SK-N-SH treated with all-trans-retinoic acid at 6 μM for 48 hours (cell line): ENCODE data around the gene AFF1.

ENCODE experiments used
- ATAC-seq: fragments of 200-7000 bp; cut with Tn5 transposase; 3 replicates; pipeline ENCODE4 v1.9.1; 2020; ENCODE audit warnings: mild to moderate bottlenecking, moderate library complexity
- ARNTL ChIP-seq: fragments of 450-650 bp; formaldehyde crosslinking; IDR thresholded peaks from 2 replicates; pipeline ENCODE4 v1.5.0; 2020; ENCODE audit warnings: low read depth, mild to moderate bottlenecking, moderate library complexity, borderline replicate concordance
- BACH2 ChIP-seq: fragments of 250-450 bp; sonication (Bioruptor Pico); IDR thresholded peaks from 2 replicates; pipeline ENCODE4 v1.9.0; 2021; ENCODE audit warnings: mild to moderate bottlenecking, borderline replicate concordance
- CSDC2 ChIP-seq: fragments of 250-450 bp; sonication (Bioruptor Pico); IDR thresholded peaks from 2 replicates; pipeline ENCODE4 v1.5.0; 2020; ENCODE audit warnings: mild to moderate bottlenecking, moderate library complexity
- ESRRG ChIP-seq: fragments of 250-450 bp; sonication (Bioruptor Pico); IDR thresholded peaks from 2 replicates; pipeline ENCODE4 v1.6.1; 2021; ENCODE audit warnings: mild to moderate bottlenecking
- GLIS3 ChIP-seq: fragments of 250-450 bp; sonication (Bioruptor Pico); IDR thresholded peaks from 2 replicates; pipeline ENCODE4 v1.5.0; 2020; ENCODE audit warnings: mild to moderate bottlenecking, moderate library complexity
- ISL1 ChIP-seq: fragments of 250-450 bp; sonication (Bioruptor Pico); IDR thresholded peaks from 2 replicates; pipeline ENCODE4 v2.1.2; 2022; ENCODE audit warnings: mild to moderate bottlenecking, moderate library complexity
- RARB ChIP-seq: fragments of 250-450 bp; sonication (Bioruptor Pico); IDR thresholded peaks from 2 replicates; pipeline ENCODE4 v1.8.0; 2021; ENCODE audit warnings: mild to moderate bottlenecking, moderate library complexity
- SNAI2 ChIP-seq: fragments of 250-450 bp; sonication (Bioruptor Pico); IDR thresholded peaks from 2 replicates; pipeline ENCODE4 v1.5.0; 2020; ENCODE audit warnings: mild to moderate bottlenecking, moderate library complexity
- TCF4 ChIP-seq: fragments of 250-450 bp; sonication (Bioruptor Pico); IDR thresholded peaks from 2 replicates; pipeline ENCODE4 v1.8.0; 2021; ENCODE audit warnings: mild to moderate bottlenecking, moderate library complexity, borderline replicate concordance
- ZC3H10 ChIP-seq: fragments of 250-450 bp; sonication (Bioruptor Pico); IDR thresholded peaks from 2 replicates; pipeline ENCODE4 v1.5.1; 2021; ENCODE audit warnings: mild to moderate bottlenecking, moderate library complexity
- ZFP3 ChIP-seq: fragments of 250-450 bp; sonication (Bioruptor Pico); IDR thresholded peaks from 2 replicates; pipeline ENCODE4 v1.5.0; 2020; ENCODE audit warnings: mild to moderate bottlenecking, moderate library complexity
- ZFP30 ChIP-seq: fragments of 450-650 bp; formaldehyde crosslinking; IDR thresholded peaks from 2 replicates; pipeline ENCODE4 v1.5.0; 2022; ENCODE audit warnings: mild to moderate bottlenecking, moderate library complexity
- ZNF565 ChIP-seq: fragments of 450-650 bp; formaldehyde crosslinking; conservative IDR thresholded peaks from 2 replicates; pipeline ENCODE4 v1.5.0; 2020; ENCODE audit warnings: low read depth, mild to moderate bottlenecking, moderate library complexity
- ZNF70 ChIP-seq: fragments of 450-650 bp; formaldehyde crosslinking; IDR thresholded peaks from 2 replicates; pipeline ENCODE4 v1.5.0; 2020; ENCODE audit warnings: mild to moderate bottlenecking, moderate library complexity
- ZNF8 ChIP-seq: fragments of 450-650 bp; formaldehyde crosslinking; IDR thresholded peaks from 2 replicates; pipeline ENCODE4 v1.5.0; 2020; ENCODE audit warnings: mild to moderate bottlenecking, moderate library complexity
- TF ChIP-seq, protein P1 (sequence below): fragments of 250-450 bp; sonication (Bioruptor Pico); IDR thresholded peaks from 2 replicates; pipeline ENCODE4 v1.8.0; 2021; ENCODE audit warnings: low read depth, mild to moderate bottlenecking, moderate library complexity, borderline replicate concordance
- TF ChIP-seq, protein P2 (sequence below): fragments of 250-450 bp; sonication (Bioruptor Pico); IDR thresholded peaks from 2 replicates; pipeline ENCODE4 v1.5.0; 2020; ENCODE audit warnings: mild to moderate bottlenecking, moderate library complexity
- TF ChIP-seq, protein P3 (sequence below): fragments of 250-450 bp; sonication (Bioruptor Pico); IDR thresholded peaks from 2 replicates; pipeline ENCODE4 v1.5.1; 2021; ENCODE audit warnings: mild to moderate bottlenecking, moderate library complexity
- TF ChIP-seq, protein P4 (sequence below): fragments of 250-450 bp; sonication (Bioruptor Pico); IDR thresholded peaks from 2 replicates; pipeline ENCODE4 v1.5.1; 2020; ENCODE audit warnings: low read depth, mild to moderate bottlenecking, moderate library complexity
- TF ChIP-seq, protein P5 (sequence below): fragments of 250-450 bp; sonication (Bioruptor Pico); IDR thresholded peaks from 2 replicates; pipeline ENCODE4 v1.8.0; 2020; ENCODE audit warnings: mild to moderate bottlenecking, moderate library complexity, borderline replicate concordance

AFF1 gene

DNA sequence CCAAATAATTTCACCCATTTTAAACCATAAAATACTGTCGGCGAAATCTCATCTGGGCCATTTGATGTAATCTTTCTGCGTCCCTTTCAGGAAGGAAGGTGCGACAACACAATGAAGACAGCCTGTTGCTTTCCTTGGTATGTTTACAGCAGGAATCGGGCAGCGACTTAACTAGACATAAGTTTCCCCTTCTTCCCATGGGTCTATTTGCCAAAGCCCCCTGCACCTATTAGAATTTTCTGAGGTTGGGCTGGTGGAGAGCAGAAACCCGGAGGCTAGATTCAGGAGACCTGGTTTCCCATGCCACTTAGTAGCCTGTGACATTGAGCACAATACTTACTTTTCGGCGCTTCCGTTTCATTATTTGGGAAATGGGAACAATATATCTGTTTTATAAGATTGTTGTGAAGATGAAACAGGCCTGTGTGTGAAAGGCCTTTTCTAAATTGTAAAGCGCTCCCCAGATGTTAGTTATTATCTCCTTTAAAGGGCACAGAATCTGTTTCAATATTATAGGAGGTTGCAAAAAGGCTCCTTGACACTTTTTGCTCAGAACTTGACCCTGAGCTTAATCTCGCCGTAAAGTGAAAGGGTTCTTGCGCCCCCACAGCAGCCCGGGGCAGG lies 552 bp upstream of the AFF1 start:
- no peak for TF ChIP-seq ESRRG (CRISPR knock-in tag)
- TF ChIP-seq, protein P1, sequence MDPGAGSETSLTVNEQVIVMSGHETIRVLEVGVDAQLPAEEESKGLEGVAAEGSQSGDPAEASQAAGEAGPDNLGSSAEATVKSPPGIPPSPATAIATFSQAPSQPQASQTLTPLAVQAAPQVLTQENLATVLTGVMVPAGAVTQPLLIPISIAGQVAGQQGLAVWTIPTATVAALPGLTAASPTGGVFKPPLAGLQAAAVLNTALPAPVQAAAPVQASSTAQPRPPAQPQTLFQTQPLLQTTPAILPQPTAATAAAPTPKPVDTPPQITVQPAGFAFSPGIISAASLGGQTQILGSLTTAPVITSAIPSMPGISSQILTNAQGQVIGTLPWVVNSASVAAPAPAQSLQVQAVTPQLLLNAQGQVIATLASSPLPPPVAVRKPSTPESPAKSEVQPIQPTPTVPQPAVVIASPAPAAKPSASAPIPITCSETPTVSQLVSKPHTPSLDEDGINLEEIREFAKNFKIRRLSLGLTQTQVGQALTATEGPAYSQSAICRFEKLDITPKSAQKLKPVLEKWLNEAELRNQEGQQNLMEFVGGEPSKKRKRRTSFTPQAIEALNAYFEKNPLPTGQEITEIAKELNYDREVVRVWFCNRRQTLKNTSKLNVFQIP: no peak
- TF ChIP-seq ZFP3: no peak
- no peak for TF ChIP-seq RARB (CRISPR knock-in tag)
- TF ChIP-seq, protein P2, sequence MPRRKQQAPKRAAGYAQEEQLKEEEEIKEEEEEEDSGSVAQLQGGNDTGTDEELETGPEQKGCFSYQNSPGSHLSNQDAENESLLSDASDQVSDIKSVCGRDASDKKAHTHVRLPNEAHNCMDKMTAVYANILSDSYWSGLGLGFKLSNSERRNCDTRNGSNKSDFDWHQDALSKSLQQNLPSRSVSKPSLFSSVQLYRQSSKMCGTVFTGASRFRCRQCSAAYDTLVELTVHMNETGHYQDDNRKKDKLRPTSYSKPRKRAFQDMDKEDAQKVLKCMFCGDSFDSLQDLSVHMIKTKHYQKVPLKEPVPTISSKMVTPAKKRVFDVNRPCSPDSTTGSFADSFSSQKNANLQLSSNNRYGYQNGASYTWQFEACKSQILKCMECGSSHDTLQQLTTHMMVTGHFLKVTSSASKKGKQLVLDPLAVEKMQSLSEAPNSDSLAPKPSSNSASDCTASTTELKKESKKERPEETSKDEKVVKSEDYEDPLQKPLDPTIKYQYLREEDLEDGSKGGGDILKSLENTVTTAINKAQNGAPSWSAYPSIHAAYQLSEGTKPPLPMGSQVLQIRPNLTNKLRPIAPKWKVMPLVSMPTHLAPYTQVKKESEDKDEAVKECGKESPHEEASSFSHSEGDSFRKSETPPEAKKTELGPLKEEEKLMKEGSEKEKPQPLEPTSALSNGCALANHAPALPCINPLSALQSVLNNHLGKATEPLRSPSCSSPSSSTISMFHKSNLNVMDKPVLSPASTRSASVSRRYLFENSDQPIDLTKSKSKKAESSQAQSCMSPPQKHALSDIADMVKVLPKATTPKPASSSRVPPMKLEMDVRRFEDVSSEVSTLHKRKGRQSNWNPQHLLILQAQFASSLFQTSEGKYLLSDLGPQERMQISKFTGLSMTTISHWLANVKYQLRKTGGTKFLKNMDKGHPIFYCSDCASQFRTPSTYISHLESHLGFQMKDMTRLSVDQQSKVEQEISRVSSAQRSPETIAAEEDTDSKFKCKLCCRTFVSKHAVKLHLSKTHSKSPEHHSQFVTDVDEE (CRISPR knock-in tag): no peak
- peak; percentile 14; the same call in 2 of the 3 replicates for ATAC-seq

DNA sequence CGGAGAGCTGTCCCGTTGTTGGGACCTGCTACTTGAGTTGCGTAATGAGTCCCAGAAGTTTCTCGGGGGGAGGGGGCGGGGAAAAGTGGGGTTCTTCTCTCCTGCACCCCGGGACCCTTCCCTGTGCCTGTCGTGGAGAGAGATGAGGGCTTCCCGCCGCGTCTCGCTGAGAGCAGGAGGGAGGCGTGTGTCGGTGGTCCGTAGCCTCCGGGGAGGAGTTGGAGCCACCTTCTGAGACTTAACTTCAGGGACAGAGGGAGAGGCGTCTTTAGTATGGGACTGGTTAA lies 698 bp downstream of the AFF1 start:
- ATAC-seq: peak; percentile 45
- no peak for TF ChIP-seq ISL1 (CRISPR knock-in tag)
- TF ChIP-seq, protein P3, sequence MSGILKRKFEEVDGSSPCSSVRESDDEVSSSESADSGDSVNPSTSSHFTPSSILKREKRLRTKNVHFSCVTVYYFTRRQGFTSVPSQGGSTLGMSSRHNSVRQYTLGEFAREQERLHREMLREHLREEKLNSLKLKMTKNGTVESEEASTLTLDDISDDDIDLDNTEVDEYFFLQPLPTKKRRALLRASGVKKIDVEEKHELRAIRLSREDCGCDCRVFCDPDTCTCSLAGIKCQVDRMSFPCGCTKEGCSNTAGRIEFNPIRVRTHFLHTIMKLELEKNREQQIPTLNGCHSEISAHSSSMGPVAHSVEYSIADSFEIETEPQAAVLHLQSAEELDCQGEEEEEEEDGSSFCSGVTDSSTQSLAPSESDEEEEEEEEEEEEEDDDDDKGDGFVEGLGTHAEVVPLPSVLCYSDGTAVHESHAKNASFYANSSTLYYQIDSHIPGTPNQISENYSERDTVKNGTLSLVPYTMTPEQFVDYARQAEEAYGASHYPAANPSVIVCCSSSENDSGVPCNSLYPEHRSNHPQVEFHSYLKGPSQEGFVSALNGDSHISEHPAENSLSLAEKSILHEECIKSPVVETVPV (CRISPR knock-in tag): no peak
- no peak for TF ChIP-seq RARB (CRISPR knock-in tag)
- TF ChIP-seq ZC3H10: no peak
- TF ChIP-seq, protein P4, sequence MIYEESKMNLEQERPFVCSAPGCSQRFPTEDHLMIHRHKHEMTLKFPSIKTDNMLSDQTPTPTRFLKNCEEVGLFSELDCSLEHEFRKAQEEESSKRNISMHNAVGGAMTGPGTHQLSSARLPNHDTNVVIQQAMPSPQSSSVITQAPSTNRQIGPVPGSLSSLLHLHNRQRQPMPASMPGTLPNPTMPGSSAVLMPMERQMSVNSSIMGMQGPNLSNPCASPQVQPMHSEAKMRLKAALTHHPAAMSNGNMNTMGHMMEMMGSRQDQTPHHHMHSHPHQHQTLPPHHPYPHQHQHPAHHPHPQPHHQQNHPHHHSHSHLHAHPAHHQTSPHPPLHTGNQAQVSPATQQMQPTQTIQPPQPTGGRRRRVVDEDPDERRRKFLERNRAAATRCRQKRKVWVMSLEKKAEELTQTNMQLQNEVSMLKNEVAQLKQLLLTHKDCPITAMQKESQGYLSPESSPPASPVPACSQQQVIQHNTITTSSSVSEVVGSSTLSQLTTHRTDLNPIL (CRISPR knock-in tag): no peak
- no peak for TF ChIP-seq ZNF565
- TF ChIP-seq, protein P2 (CRISPR knock-in tag): no peak
- TF ChIP-seq ZFP3: no peak
- TF ChIP-seq ZNF70 (CRISPR knock-in tag): no peak
- no peak for TF ChIP-seq SNAI2 (CRISPR knock-in tag)
- no peak for TF ChIP-seq BACH2 (CRISPR knock-in tag)
- TF ChIP-seq TCF4 (CRISPR knock-in tag): no peak
- TF ChIP-seq, protein P5, sequence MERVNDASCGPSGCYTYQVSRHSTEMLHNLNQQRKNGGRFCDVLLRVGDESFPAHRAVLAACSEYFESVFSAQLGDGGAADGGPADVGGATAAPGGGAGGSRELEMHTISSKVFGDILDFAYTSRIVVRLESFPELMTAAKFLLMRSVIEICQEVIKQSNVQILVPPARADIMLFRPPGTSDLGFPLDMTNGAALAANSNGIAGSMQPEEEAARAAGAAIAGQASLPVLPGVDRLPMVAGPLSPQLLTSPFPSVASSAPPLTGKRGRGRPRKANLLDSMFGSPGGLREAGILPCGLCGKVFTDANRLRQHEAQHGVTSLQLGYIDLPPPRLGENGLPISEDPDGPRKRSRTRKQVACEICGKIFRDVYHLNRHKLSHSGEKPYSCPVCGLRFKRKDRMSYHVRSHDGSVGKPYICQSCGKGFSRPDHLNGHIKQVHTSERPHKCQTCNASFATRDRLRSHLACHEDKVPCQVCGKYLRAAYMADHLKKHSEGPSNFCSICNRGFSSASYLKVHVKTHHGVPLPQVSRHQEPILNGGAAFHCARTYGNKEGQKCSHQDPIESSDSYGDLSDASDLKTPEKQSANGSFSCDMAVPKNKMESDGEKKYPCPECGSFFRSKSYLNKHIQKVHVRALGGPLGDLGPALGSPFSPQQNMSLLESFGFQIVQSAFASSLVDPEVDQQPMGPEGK (CRISPR knock-in tag): no peak
- TF ChIP-seq ZFP30 (CRISPR knock-in tag): no peak
- no peak for TF ChIP-seq ARNTL (CRISPR knock-in tag)
- no peak for TF ChIP-seq ZNF8
- TF ChIP-seq GLIS3 (CRISPR knock-in tag): no peak
- no peak for TF ChIP-seq CSDC2 (CRISPR knock-in tag)
- TF ChIP-seq, protein P1: no peak
